Dermis blood vessel endothelial cell (primary cell): ENCODE measurements around the gene ROR1. TPM values are rescaled to one million over a fixed set of nuclear protein-coding genes. Genes with fewer than 3 reads are reported as not detected.
A peak's percentile ranks its signal among the peaks of the same experiment; 100 is the strongest.

Experiments
- DNase-seq: peaks from one replicate; pipeline ENCODE4 v3.0.0; 2010
- total RNA-seq: library from RNA; depleted of rRNA; stranded (reverse); fragments of >200 nt; gene quantifications from 2 replicates; pipeline ENCODE4 v1.2.3, GENCODE V29; 2014

ROR1 gene
- total RNA-seq, 1 donor from 2014 or later = 0.17 TPM

DNA sequence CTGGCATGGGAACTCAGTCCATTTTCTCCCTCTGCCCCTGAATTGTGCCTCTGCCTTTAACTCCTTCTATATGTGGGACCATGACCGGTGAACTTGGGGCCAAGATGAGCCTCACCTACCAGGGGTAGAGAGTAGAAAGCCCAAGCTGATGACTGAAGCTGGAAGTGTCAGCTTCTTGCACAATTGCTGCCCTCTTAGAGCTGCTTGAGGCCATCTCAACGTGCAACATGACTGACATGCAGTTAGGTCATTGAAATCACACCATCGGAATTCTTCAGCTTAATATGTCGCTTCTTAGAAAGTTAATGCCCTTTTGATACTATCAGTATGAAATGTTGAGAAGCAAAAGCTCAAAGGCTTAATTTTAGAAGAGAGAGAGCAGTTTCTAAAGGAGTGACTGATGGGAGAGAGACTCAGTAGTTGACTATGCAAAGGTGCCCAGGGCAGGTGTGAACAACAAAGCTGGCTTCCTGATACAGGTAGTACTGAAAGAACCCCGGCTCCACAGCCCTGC is 340.3 kb downstream of the ROR1 start:
- no peak for DNase-seq

DNA sequence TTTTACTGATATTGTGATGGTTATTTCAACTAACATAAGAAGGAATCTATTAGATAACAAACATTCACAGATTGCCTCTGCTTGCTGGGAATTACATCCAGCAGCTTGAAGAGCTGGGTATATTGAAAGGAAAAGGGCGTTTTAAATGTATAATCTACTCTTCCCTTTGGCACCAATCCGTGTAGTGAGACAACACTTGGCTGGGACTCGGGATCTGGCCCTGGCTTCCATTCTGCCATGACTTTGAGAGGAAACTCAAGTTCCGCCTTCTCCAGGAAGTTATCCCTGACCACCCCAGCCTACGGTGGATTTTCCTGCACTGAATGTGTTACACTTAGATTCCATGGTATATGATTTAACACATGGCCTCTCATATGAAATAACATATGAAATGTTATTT is 342.7 kb downstream of the ROR1 start:
- peak; percentile 13 for DNase-seq

DNA sequence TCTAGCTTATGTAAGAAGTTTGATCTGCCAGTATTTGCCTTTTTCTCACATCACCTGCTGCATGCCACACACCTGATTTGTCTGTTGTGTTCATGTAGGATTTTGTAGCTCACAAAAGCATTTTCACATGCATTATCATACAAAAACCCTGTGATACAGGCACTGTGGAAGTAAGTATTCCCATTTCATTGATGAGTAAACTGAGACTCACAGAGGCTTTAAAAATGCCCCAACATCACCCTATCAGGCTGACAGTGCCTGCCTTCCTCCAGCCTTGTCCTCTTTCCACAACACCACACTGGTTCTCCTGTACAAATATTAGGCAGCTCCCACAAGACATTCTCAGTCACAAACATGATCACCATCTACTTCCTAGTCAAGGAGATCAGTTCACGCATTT is 343.7 kb downstream of the ROR1 start:
- no peak for DNase-seq

DNA sequence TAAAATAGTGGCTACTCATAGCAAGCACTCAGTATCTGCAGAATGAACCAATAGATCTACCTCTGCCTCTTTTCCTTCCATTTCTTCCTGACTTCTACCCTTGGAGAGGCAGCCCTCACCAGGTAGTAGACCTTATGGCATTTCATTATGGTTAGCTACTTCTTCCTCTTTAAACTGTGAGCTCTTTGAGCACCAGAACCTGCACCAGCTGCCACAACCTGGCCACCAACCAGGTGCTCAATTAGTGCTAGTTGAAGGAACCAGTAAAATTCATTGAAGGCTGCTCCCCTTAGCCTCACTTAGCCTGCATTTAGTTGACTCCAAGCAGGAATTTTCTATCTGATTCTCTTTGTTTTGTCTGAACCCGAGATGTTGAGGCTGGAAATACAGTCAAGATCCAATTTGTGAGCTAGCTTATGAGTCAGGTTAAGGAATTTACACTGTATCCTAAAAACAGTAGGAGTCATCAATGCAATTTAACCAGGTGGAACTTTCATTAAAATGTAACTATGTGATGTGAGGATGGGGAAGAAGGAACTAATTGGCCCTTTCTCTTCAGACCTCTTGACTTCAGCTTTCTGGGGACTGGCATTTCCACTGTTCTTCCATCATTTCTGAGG is 348.1 kb downstream of the ROR1 start:
- DNase-seq = no peak

DNA sequence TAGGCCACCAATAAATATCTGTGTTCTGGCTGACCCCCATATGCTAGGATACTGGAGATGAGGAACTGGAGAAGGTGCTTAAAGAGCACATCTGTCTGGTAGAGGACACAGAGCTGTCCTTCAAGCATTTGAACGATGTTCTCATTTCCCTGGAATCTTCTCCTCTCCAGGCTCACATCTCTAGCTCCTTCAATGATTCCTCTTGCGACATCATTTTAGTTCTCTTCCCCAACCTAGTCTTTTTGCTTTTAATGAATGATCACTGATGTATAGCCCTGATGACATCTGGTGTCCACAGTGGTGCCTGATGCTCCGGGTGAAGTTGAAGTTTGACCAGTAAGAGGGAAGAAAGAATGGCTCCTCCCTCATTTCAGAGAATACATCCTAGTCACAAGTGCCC is 348.8 kb downstream of the ROR1 start:
- DNase-seq = no peak

DNA sequence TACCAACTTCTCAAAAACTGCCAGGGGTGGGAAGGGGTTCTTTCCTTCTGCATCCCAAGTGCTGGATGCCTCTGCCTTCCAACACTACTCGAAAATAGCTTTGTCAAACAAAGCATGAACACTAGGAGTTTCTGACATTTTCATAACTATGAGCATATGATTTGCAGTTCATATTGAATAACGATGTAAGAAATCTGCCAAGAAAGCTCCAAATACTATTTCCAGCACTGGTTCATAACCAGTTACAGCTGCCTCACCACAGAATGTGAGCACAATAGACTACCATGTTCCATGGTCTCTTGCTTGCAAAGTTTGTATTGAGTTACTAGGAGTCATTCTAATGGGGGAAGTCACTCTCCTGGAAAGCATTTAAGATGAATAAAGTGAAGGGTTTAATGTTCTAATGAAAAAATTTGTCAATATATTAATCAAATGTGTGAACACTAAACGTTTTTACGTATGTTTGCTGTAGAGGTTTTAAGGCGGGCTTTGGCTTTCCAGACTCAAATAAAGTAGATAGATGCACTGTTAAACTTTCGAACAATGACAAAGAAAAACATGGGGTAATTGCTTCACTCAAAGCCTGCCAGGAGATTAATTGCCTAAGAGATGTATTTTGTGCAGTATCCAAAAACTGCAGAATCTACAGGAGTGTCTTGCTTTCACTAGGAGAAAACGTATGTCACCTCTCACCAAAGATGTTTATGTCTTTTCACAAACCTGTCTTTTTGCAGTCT is 351.1 kb downstream of the ROR1 start:
- DNase-seq = no peak

DNA sequence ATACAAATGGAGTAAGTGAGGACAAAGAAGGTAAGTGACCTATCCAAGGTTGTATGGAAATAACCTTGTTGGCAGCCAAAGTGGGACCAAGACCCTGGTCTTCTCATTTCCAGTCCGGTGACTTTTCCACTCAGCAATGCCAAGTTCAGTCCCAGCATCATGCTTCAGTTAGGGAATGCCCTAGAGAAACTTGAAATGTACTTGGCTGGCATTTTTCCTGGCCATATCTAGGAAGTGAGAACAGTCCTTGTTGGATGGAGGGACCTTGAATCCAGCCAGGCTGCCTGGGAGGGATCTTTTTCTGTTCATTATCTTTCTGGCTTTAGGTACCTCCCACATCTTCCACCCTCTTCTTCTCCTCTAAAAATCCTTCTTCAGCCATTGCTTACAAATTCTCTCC is 352.8 kb downstream of the ROR1 start:
- DNase-seq = no peak

DNA sequence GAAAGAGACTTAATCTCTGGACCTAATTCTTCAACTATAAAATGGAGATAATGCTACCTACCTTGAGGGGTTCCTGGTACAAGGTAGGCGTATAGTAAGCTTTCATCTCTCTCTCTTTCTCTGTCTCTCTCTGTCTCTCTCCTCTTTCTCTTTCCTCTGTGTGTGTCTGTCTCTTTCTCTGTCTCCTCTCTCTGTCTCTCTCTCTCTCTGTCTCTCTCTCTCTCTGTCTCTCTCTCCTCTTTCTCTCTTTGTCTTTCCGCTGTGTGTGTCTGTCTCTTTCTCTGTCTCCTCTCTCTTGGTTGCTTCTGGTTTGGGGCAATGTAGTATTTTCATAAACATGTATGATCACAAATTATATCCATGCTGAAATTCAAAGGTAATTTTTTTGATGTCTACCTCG is 353.5 kb downstream of the ROR1 start:
- no peak for DNase-seq

DNA sequence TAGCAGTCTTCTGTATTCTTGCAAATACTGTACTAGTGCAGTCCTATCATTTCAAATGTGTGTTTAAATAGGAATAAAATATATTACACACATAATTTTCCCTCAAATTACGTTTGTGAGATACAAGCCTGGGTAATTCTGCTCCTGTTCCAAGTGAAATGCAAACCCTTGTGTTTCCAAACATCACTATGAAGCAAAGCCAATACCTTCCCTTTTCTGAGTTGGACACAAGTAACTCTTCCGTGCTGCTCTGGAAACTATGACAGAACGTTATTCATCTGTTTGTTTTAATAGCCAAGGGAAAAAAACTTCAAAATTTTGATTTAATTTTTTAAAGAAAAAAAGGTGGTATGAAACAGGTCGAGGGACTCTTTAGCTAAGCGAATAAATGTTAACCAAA is 355.9 kb downstream of the ROR1 start:
- no peak for DNase-seq

DNA sequence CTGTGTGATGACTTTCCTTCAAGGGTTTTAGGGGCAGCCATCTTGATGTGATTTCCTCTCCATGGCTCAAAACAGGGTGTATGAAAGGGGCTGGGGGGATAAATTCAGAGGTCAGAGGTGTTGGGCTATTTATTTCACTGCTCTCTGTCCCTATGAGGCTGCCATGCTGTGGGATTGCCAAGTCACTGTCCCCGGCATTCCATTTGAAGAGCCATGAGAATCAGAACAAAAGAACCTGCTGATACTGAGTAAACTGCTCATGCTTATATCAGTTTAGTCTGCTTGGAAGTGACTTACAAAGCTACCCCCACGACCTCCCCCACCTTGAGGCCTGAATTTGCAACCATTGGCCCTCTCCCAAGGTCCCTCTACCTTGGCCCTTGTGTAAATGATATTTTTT is 357.3 kb downstream of the ROR1 start:
- no peak for DNase-seq

DNA sequence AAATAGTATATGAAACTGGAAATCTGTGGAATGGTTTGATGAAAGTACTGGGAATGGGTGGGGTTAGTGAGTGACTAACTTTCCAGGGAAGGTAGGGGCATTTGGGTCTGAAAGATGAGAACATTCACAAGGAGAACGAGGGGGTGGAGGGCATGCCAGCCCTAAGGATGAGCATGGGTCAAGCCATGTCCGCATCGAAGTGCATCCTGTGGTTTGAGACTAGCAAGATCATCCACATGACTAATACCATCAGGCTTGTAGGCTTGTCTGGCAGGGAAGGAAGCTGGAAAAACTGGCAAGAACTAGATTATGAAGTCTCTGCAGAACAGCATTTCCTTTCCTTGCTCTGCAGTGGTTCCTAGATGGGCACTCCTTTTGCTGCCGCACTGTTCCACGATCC is 359.2 kb downstream of the ROR1 start:
- peak; percentile 31 for DNase-seq

DNA sequence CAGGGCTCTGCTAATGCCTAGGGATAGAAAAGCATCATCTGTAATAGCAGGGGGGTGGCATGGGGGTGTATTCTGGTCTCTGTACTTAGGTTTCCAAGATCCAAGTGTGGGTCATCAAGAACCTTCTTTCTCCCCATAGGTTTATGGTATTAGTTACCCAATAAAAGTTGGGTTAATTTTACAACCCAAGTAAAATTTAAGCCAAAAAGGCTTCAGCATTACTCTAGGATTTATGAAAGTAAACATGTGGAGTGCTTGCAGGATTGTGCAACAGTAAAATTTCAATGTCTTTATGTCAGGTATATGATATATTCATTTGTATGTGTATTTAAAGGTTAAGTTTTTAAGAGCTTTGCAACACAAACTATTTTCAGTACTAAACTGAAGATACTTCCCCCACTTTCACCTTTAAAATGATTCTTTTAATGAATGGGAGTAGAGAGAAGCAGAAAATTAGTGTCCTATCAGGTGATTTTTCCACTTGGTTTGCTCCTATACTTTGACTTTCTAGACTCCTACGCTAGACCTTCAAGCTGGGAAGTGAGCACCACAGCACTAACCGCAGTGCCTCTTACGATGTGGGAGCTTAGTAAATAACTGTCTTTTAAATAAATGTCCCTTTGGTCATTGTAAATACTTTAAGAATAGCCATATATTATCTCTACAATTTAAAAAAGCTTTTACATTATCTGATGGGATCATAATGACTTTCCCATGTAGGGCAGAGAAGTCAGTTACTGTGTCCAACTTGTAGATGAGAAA is 361.8 kb downstream of the ROR1 start:
- no peak for DNase-seq

DNA sequence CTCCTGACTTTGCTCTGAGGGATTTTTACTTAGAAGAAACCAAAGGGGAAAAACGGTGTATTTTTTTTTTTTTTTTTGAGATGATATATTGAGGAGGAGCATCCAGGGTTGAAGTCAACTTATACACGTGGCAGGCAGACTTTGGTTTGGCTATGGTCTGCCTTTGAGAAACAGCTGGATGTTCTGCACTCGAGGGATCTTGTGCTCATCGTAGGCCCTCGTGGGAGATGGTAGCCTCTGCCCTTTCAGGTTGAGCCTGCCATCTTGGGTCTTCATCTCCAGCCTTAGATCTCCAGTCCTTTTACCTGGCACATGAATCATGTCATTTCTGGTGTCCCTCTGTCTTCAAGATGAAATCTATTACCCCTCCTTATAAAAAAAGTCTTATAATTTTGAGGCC is 362.5 kb downstream of the ROR1 start:
- no peak for DNase-seq

DNA sequence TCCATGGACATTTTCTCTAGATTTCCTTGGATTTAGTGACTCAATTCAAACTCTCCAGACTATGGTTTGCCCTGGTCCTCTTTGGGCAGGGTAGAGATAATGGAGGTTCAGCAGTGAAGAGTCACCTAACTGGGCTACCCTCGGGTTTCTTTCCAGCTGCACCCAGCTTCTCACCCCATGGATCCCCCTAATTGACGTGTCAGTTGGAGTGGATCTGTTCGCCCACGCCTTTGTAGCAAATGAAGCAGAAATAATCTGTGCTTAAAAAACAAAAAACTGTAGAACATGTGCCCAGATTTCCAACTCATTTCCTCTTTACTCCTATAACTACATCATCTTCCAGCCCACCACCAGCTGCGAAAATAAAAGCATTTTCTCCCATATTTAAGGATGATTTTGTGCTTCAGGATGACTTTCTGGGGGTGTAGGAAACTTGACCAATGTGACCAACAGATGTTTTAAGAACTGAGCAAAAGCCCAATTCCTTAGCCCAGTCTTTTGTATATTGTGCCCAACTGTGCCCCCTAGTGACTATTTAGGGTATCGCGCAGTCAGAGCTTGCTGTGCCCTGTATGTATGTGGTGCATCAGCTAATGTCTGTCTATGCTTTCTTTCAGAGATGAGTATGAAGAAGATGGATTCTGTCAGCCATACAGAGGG is 363.1 kb downstream of the ROR1 start:
- peak; percentile 89 for DNase-seq

DNA sequence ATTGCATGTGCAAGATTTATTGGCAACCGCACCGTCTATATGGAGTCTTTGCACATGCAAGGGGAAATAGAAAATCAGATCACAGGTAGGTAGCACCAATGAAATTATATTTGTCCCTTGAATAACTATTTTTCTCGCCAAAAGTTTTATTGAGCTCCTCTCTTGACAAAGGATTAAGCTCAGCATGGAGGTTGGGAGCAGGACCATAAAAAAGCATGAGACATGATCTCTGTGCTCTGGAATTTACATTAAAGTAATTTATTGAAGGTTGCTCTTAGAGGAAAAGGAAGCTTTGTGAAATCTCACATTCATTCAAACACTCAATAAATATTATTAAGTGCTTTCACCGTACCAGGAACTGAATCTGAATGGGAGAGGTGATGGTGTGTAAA is 363.6 kb downstream of the ROR1 start:
- no peak for DNase-seq

DNA sequence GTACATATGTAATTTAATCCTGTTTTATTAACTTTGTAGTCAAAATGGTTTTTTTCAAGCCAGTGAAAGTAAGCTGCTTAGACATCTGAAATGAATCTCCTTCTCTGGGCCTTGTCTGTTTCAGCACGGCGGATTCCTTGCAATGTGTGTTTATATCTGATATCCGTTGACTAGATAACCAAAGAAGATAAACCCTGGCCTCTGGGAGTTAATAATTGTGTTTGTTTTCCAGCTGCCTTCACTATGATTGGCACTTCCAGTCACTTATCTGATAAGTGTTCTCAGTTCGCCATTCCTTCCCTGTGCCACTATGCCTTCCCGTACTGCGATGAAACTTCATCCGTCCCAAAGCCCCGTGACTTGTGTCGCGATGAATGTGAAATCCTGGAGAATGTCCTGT is 366.1 kb downstream of the ROR1 start:
- DNase-seq = no peak

DNA sequence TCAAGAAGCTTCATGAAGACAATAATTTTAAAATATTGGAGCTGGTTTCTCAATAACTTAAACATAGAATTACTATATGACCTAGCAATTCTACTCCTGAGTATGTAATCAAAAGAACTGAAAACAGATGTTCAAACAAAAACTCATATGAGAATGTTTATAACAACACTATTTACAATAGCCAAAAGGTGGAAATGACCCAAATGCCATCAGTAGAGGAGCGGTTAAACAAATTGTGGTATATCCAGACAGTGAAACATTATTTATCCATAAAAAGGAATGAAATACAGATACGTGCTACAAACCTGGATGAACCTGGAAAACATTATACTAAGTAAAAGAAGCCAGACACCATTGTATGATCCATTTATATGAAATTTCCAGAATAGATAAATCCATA is 366.8 kb downstream of the ROR1 start:
- no peak for DNase-seq

DNA sequence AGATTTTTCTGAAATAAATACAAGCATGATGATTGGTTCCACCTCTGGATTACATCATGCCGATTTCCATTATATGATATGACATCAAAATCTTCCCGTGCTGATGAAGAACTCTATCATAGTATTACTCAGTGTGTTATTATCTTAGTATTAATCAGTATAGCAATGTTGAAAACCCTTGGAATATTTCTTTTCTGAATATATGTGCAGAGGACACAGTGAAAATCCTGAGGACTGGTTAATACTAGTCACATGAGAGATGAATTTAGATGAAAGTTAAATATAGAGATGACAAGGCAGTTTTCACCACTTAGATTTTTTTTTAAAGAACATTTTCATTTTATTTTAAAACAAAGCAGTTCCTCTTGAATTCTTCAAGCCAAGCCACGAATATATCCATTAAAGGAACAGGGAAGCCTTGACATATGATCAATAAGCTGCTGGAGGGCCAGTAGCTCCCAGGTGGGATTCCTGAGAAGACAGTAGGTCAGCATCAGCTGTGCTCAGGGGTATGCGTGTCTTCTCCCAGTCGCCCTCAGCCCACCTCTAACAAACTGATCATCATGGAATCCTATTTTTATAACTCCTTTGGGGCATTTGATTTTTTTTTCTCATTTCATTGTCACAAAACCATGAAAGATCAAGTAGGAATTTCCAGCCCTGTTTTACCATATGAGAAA is 373.4 kb downstream of the ROR1 start:
- no peak for DNase-seq

DNA sequence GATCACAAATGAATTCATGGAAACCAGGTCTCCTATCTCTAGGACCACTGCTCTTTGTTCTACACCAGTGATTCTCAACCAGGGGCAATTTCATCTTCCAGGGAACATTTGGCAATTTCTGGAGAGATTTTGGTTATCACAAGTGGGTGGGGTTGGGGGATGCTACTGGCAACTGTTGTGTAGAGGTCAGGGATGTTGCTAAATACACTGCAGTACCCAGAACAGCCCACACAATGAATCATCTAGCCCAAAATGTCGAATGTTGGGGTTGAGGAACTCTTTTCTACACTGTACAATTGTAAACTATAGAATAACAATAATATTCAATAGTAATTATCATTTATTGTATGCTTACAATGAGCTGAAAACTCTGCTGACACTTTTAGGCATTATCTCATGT is 373.9 kb downstream of the ROR1 start:
- DNase-seq = no peak

DNA sequence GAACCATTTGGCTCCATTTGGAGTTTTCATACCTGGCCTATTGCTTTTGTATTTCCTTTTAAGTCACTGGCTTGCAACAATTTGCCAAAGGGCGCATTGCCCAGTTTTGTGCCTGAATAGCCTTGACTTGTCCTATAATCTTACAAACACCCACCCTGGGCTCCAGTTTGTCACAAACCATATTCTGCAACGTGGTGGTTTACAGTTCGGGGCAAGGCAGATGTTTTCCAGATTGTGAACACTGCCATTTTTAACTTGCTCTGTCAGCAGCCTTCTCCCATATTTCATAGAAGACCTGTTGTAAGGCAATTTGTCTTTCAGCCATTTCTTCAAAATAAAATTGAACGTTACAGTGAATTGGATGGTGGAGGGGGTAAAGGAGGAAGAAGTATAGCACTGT is 376.4 kb downstream of the ROR1 start:
- no peak for DNase-seq

DNA sequence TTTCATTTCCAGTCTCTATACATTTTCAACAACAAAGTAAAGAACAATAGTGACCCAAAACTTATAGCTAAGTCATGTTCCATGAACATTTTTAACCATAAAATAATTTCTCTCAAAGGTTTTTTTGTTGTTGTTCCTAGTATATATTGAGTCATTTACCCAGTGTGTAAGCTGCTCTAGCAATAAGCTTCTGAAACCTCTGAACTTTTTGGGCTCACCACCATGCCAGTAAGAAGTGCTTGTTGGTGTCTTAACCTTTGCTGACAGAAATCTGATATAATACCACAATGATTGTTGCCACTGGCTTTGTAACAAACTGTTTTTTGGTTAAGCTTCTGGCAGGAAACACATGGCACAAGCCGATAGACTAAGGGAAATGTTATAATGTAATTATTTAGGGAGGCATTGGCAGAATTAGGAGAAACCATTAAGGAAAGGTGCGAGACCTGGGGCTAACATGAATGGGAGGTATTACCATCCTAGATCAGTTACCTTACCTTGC is 377.0 kb downstream of the ROR1 start:
- no peak for DNase-seq

DNA sequence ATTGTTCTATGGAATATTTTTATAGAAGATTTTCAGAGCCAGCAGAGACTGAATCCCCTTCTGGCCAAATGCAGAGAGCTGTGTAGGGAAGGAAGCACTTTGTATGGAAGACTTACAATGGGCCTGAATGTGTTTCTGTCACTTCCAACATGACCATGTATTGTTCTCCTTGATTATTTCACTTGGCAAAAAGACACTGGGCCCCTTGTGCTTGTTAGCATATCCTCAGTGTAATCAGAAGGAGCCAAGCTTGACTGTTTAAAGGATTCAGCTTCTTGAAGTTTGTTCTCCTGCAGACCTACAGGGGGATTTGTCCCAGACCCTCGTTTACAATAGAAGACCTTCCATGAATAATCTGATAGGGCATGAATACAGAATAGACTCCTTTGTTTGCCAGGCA is 381.5 kb downstream of the ROR1 start:
- peak; percentile 4 for DNase-seq
